HG03342 (cell line): ENCODE data around the gene JPH2.

Source experiments
- ATAC-seq: cut with Tn5 transposase; IDR thresholded peaks from one replicate; pipeline ENCODE4 v1.9.1; 2021; ENCODE audit warnings: mild to moderate bottlenecking, moderate library complexity; ENCODE audit not compliant: unreplicated experiment

Gene JPH2

GRCh38 chr20:44065401-44066340 lies 121.3 kb downstream of the JPH2 start:
- ATAC-seq = no peak

DNA sequence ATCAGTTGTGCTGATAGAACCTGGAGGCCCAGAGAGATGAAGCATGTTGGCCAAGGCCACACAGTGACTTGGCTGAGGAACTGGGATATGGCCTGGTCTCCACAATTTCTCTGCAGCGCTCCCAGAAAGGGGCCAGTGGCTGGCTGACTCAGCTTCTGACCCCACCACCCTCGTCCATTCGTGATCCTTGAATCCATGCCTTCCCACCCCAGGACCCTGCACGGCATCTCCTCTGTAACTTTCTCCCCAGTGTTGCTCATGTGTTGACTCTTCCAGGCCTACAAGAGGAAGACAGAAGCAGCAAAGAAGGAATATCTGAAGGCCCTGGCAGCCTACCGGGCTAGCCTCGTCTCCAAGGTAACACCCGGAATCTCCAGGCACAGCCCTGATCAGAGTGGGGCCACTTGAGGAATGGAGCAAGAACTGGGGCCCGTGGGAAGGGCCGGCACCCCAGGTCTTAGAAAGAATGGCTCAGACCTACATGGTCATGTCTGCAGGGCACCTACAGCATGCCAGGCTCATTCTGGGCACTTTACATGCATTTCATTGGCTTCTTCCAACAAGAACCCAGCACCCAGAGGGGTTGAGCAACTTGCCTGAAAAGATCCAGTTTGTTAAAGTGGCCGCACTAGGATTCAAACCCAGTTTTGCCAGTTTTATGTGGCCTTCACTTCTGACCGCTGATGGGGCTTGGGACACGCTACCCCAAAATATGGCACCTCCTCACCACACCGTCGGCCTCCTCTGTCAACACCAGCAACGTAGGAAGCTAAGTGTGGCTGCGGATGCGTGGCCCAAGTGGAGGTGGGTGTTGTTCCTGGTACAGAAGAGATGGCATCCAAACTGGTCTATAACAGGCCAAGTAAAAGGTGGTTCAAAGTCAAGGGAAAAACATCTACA lies 122.2 kb downstream of the JPH2 start:
- ATAC-seq = no peak
